Stimulated activated naive CD4-positive, alpha-beta T cell (primary cell): ENCODE results near the gene DSCAML1.

Experiments used
- DNase-seq, 6 experiments: peaks; one replicate each; lab custom pipeline; 2025; lab: John Stamatoyannopoulos, UW

The DSCAML1 gene

GRCh38 chr11:117607449-117607848 is 189.6 kb downstream of the DSCAML1 start:
- no peak for DNase-seq

DNA sequence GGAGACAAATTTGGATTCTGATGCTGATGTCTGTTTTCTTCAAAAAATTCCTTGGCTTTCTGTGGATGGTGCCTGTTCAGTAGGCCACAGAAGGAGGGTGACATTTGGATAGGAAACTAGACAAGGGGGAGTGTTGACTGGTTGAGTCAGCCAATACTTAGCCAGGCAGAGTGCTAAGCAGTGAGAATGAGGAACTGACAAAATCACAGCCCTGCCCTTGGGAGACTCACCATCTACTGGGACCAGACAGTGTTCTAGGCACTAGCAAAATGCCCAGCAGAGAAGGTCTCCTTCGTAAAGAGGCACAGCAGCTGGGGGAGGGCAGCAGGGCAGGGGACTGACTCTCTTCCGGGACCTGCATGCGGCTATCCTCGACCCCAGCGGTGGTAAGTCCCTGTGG is 190.2 kb downstream of the DSCAML1 start:
- DNase-seq, result no peak

DNA sequence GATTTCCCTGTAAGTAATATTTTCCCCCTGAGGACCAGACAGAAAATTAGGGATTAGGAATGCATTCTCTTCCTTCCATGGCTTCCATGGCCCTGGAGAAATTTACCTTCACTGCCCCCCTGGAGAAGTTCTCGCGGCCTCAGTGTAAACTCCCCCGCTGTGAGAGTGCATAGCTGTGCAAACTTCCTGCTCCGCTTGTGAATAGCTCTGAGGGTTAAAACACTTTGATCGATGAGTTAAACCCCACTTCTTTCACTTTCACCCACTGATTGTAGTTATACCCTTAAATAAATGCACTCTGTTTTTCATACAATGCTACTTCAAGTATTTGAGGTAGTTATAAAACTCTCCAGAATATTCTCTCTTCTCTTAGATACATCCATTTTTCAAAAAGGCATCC is 190.8 kb downstream of the DSCAML1 start:
- no peak for DNase-seq

DNA sequence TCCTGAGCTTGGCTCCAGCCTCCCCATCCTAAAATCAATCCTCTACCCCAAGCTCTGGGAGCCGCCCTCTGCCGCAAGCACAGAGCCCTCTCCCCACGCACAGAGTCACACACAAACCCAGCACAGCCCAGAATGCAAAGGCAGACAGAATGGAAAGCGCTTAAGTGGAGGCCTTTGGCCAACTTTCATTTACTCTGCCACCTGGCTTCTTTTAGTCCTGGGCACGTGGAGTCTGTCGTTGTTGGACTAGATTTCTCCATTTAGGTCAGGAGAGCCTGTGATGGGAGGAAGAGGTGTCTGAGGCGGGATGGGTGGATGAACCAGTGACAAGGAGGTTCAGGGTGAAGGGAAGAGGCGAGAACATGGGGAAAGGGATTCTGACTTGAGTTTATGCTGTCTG is 191.7 kb downstream of the DSCAML1 start:
- no peak for DNase-seq

DNA sequence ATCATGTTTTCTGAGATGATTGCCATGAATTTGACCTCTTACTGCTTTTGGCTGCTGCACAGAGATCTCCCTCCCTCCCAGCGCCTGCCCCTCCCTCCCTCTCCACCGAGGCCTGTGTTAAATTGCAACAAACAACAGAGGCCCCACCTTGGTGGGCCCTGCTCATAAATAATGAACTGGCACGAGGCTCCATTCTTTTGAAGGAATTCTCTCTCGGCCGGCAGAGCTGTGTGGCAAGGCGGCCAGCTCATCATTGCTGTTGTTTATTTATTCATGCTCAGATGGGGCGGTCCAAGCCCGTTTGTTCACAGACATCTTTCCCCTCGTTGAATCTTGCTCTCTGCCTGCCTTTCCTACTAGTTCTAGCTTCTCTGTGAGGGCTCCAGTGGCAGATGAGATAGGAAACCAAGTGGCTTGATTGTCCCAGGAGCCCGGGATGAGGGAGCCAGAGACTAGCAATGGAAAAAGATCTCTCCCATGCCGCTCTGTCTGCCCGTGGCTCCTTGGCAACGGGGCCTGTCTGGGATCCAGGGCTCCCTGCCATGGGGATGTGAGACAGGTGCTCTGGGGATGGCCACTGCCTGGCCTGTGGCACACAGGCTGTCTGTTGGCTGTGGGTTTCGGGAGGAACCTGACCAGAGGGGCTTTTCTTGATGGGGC is 192.6 kb downstream of the DSCAML1 start:
- no peak for DNase-seq

DNA sequence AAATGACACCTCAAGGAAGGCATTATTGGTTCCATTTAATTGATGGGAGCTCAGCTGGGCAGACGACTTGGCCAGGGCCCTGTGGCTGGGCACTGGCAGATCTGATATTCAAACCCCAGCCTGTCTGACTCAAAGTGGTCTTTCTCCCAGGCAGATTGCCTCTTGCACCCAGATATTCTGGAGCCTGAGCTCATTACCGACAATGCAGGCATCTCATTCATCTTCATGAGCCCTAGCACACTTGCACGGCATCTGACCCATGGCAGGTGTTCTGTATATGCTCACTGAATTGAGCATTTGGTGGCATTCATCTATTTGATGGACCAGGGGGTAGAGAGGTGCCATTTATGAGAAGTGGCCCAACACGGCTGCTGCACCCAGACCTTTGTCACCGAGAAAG is 193.1 kb downstream of the DSCAML1 start:
- DNase-seq, result no peak

- no peak for DNase-seq
Measured at GRCh38 chr11:117601006-117601708, 195.9 kb downstream of the DSCAML1 start.

GRCh38 chr11:117600234-117600783 is 196.7 kb downstream of the DSCAML1 start:
- no peak for DNase-seq

DNA sequence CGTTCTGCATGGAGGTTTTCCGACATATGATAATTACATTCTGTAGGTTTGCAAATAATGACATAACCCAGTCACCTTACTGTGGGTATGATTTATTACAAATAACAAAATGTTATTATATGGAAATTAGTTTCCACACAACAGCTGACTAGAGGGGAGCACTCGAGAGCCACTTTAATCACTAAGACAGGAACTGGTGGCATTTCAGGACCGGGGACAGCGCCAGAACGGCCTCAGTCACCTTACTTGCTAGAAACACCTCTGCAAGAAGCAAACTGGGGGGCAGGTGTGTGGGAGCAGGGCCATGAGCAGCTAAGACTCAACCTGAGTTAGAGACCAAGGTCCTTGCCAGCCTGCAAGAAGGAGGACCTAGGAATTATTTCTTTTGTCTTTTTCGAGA is 199.9 kb downstream of the DSCAML1 start:
- peak in 2 of 6 experiments; percentile 2 to 12 for DNase-seq

DNA sequence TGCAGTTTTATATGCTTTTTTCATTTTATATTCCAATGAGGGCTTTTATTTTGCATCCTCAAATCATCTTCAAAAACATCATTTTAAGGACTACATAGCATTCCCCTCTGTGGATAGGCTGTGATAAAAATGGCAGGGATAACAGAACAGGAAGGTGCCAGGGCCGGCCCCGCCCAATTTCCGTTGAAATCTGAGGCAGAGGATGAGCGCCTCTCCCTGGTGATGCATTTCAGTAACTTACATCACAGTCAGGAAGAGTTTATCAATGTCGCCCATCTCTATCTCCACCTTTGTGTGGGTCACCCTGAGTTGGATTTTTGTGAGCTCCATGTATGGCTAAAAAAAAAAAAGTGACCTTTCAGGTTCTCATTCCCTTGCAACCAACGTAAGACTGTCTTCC is 201.6 kb downstream of the DSCAML1 start:
- DNase-seq, result no peak

DNA sequence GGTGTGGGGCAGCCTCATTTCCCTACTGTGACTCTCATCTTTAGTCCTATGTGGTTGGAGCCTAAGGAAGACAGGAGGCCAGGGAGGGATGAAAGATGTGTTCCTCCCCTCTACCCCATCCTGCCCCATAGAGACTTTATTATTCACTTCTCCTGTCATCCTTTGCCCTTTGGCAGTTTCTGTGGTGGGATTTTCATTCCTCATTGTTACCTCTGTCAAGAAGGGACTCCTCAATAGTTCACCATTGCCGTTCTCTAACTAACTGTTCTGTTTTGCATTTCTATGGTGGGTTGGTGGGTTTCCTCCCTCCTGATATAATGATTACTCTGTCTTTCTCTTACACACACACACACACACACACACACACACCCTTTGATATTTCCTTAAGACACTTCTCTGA is 202.3 kb downstream of the DSCAML1 start:
- DNase-seq, result no peak

- DNase-seq, result no peak
Measured at GRCh38 chr11:117593065-117593464, 204.0 kb downstream of the DSCAML1 start.

GRCh38 chr11:117591316-117592039 is 205.5 kb downstream of the DSCAML1 start:
- no peak for DNase-seq

- no peak for DNase-seq
Measured at GRCh38 chr11:117589063-117589462, 208.0 kb downstream of the DSCAML1 start.

DNA sequence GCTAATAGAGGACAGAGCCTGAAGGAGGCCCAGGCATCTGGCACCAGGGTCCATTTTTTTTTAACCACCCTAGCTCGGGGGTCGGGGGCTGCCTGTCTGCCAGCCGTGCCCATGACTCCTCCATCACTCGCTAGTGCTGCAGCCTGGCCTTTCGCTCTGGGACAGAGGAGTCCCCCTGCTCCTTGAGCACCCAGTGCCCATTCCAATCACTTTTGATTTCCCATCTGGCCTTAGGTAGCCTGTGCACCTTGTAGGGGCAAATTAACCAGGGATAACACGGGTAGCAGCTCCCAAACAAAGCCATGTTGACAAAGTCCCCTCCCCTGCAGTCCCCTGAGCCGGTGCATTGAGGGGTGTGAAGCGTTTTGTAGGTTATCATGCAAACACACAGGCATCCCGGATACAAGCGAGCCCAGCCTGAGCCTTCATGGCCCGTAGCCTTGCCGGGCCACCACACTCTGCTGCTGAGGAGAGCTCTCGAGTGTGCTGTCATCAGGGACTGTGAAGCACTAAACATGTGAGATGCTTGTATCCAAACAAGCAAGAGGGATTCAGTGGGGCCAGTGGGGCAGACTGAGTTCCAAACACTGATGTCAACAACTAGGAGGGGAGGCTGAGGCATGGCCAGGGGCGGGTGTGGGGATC is 208.7 kb downstream of the DSCAML1 start:
- no peak for DNase-seq

- DNase-seq, result no peak
Measured at GRCh38 chr11:117587416-117587815, 209.6 kb downstream of the DSCAML1 start.

GRCh38 chr11:117586392-117586791 is 210.6 kb downstream of the DSCAML1 start:
- no peak for DNase-seq

GRCh38 chr11:117585631-117586030 is 211.4 kb downstream of the DSCAML1 start:
- no peak for DNase-seq

DNA sequence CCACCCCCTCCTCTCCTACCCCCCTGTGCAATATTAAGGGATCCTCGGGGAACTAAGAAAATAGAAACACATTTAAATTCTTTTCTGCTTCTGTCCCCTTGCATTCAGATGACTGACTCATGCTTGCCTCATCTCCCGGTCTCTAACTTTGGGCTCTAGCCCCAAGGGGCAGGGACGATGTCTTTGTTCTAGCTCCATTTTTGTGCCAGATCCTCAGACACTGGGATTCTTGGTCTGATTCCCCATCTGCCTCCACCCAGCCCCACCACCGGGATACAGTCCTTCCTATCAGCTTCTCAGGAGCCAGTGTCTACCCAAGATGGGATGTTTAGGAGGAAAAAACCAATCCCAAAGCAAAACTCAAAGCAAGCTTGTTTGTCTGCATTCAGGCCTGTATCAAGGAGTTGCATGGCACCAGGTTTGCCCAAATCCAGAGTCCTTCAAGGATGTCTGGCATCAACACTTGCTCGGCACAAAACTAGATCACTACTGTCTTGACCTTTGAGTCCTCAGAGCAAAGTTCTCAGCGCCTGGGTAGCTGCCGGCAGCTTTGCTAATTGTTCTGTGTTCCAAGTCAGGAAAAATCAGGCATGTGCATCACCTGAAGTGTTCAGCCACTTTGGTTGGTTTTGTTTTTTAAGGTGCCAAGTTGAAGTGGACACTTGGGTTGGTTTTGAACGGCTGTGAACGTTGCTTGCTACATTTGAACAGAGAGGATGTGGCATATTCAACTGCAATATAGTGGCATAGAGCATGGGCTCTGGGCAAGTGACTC is 212.8 kb downstream of the DSCAML1 start:
- DNase-seq, result no peak

DNA sequence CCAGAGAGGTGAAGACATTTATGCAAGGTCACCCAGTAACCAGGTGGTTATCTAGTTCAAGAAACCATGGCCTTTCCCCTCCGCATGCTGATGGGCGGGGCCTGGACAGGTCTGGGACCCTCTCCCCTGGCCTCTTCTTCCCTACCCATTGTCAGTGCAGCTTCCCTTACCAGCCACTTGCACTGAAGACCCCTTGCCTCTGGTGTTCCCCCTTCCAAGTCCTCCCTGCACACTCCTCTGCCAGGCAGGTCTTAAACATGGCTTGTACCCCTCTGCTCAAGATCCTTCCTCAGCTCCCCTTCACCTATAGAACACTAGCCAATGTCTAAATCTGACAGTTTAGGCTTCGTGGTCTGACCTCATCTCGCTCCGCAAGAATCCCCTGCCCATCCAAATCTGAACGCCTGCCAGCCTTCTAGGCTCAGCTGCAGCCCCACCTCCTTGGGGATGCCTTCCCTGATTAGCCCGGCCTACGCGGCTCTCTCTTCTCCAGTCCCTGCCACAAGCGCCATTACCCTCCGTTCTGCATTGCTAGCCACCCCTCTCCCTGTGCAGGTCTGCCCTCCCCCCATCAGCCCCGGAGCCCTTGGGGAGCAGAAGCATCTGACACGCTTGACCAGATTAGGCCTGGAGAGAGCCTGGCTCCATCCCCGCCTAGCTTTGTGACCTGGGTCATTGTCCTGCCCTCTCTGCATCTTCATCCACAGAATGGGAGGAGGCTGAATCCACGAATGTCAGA is 213.8 kb downstream of the DSCAML1 start:
- no peak for DNase-seq

- no peak for DNase-seq
Measured at GRCh38 chr11:117582433-117582832, 214.6 kb downstream of the DSCAML1 start.
